Right cardiac atrium (tissue), 5 donors: ENCODE measurements around the gene FAM43A. TPM values are rescaled to one million over a fixed set of nuclear protein-coding genes. Genes with fewer than 3 reads are reported as not detected.

Experiments
- ATAC-seq, 2 donors: fragments of 200-7000 bp; cut with Tn5 transposase; one replicate each; pipeline versions ENCODE4 v1.8.0 to v1.9.1; 2020; ENCODE audit warnings: moderate library complexity in 2 of 2, mild to moderate bottlenecking in 1 of 2
- DNase-seq, 3 donors: peaks; one replicate each; pipeline ENCODE4 v3.0.0-alpha.2; 2020
- H3K27ac ChIP-seq: one replicate; pipeline ENCODE4 v1.5.1; 2013; ENCODE audit warnings: mild to moderate bottlenecking, low read length, control low read depth, moderate library complexity
- H3K27me3 ChIP-seq: one replicate; pipeline ENCODE4 v1.6.1; 2013; ENCODE audit not compliant: control insufficient read depth, insufficient read depth
- H3K4me1 ChIP-seq: one replicate; pipeline ENCODE4 v1.6.1; 2013; ENCODE audit warnings: low read length; ENCODE audit not compliant: control insufficient read depth, insufficient read depth
- H3K4me3 ChIP-seq: one replicate; pipeline ENCODE4 v1.5.1; 2013; ENCODE audit warnings: low read length, control low read depth
- H3K9me3 ChIP-seq: one replicate; pipeline ENCODE4 v1.6.1; 2013; ENCODE audit warnings: low read length; ENCODE audit not compliant: control insufficient read depth
- WGBS: extraction: QIAGEN DNeasy Blood & Tissue Kit; methylation state at CpG from one replicate; pipeline ENCODE4 v1.1.7; 2013; 5-methylcytosine and 5-hydroxymethylcytosine counted together
- intact Hi-C, 4 donors: fragments of 100-400 bp; cut with DNase I; formaldehyde crosslinking; loops; one replicate each; pipeline versions ENCODE4 v1.11.0 to v1.14.0; 2022 to 2023
- polyA plus RNA-seq: library from polyadenylated mRNA; stranded (reverse); fragments of 200-250 nt; gene quantifications from one replicate; pipeline ENCODE4 v1.2.3, GENCODE V29; 2013
- total RNA-seq, 4 donors: library from RNA; stranded (reverse); fragmentation: NEBNext Ultra II Directional; extraction: Animal tissue kit (Norgen Biotek cat#: 25700); gene quantifications; one replicate each; pipeline ENCODE4 v1.2.1, GENCODE V29; 2021
- donor health status: healthy with polysubstance abuse.
- donor health status: DM: no; HTN: yes; CAD: no.
- donor health status: DM: no; HTN: no; CAD: no.
- donor health status: DM: no; HTN: yes; CAD: no; lungs with severe emphysema.
- donor health status: DM: yes; HTN: yes; CAD: no.

FAM43A gene
- total and polyA plus RNA-seq, 5 donors, result 4.5 to 8.8 (median 7.1) TPM

GRCh38 chr3:194658477-194659242 is 27.0 kb upstream of the FAM43A start:
- intact Hi-C loops, result no loop called here
- 68% methylated on average over 5 of the region's 5 CpGs for WGBS
- no peaks in the 10 kb centered on the region for H3K9me3 ChIP-seq
- H3K4me3 ChIP-seq, result no peak overlapping the region
- DNase-seq, result no peak
- H3K27ac ChIP-seq, result no peak overlapping the region
- no peaks in the 10 kb centered on the region for H3K4me1 ChIP-seq
- peak; percentile 43 to 57 for ATAC-seq
- no peaks in the 10 kb centered on the region for H3K27me3 ChIP-seq

GRCh38 chr3:194659778-194660177 is 25.9 kb upstream of the FAM43A start:
- H3K27ac ChIP-seq, result peak overlapping the region; percentile 37
- DNase-seq (no peak), ATAC-seq (no peak)
- intact Hi-C loops, result no loop called here
- H3K4me1 ChIP-seq, result no peaks in the 10 kb centered on the region
- no peaks in the 10 kb centered on the region for H3K9me3 ChIP-seq
- H3K27me3 ChIP-seq, result no peaks in the 10 kb centered on the region
- WGBS, result 82% methylated on average over 7 of the region's 7 CpGs
- no peak overlapping the region for H3K4me3 ChIP-seq

DNA sequence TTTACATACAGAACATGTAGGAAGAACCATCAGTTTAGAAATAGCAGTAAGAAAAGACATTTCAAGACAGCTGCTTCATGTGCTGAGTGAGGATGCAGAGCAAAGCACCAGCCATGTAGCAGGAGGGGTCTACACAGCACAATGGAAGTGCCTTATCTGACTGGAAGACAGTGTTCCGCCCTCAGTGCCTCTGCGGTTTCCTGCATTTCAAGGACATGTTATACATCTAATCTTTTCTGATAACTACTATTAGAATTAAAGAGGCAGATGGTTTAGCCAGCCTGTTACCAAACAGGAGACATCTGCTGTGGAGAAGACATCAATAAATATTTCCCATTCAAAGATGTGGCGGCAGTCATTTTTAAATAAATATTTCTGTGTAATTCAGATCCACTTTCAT is 24.3 kb upstream of the FAM43A start:
- intact Hi-C loops, result no loop called here
- DNase-seq (no peak), ATAC-seq (peak; percentile 81 to 88)
- no peaks in the 10 kb centered on the region for H3K9me3 ChIP-seq
- H3K4me1 ChIP-seq, result no peaks in the 10 kb centered on the region
- H3K4me3 ChIP-seq, result no peak overlapping the region
- WGBS, result 36% methylated on average over 3 of the region's 3 CpGs
- H3K27me3 ChIP-seq, result no peaks in the 10 kb centered on the region
- H3K27ac ChIP-seq, result no peak overlapping the region

- no peak for DNase-seq
- Histone ChIP-seq H3K4me3 (no peak overlapping the region), H3K27ac (peak overlapping the region; percentile 52), H3K27me3 (no peaks in the 10 kb centered on the region), H3K4me1 (no peaks in the 10 kb centered on the region), H3K9me3 (no peaks in the 10 kb centered on the region)
- WGBS, result 56% methylated on average over 6 of the region's 6 CpGs
- intact Hi-C loops, result no loop called here
- peak in 1 of 2 donors; percentile 17 for ATAC-seq
Observed at GRCh38 chr3:194661946-194662345, 23.7 kb upstream of the FAM43A start.

DNA sequence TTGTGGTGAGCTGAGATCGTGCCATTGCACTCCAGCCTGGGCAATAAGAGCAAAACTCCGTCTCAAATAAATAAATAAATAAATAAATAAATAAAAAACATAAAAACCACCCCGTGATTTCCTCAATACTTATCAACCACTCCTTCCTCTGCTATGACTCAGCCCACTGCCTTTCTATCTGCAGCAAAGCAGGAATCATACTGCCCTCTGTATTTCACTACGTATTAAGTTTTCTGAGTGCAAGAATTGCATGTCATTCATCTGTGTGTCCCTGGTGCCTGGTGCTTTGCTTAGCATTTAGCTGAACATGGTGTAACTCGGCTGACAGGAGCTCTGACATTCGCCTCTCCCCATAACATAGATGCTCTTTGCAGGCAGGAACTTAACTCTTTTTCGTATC is 20.8 kb upstream of the FAM43A start:
- no peak overlapping the region for H3K27ac ChIP-seq
- WGBS, result 82% methylated on average over 7 of the region's 7 CpGs
- ATAC-seq (no peak), DNase-seq (no peak)
- H3K4me1 ChIP-seq, result no peaks in the 10 kb centered on the region
- no peak overlapping the region for H3K4me3 ChIP-seq
- H3K27me3 ChIP-seq, result no peaks in the 10 kb centered on the region
- H3K9me3 ChIP-seq, result no peaks in the 10 kb centered on the region
- intact Hi-C loops, result no loop called here

DNA sequence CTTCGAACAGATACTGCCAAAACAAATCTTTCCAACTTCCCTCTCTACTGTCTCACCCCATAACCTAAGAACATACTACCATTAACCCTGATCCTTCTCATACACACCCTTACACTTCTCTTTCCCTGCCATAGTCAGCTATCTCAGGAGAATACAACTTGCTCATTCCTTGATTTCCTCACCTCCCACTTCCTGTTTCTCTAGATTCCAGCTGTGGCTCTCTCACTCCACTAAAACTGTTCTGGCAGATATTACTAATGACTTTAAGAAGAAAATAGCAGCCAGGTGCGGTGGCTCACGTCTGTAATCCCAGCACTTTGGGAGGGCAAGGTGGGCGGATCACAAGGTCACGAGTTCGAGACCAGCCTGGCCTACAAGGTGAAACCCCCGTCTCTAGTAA is 18.3 kb upstream of the FAM43A start:
- Histone ChIP-seq H3K4me3 (no peak overlapping the region), H3K4me1 (no peaks in the 10 kb centered on the region), H3K27ac (no peak overlapping the region), H3K9me3 (no peaks in the 10 kb centered on the region), H3K27me3 (no peaks in the 10 kb centered on the region)
- 67% methylated on average over 7 of the region's 7 CpGs for WGBS
- ATAC-seq (no peak), DNase-seq (no peak)
- intact Hi-C loops, result no loop called here

GRCh38 chr3:194671511-194671899 is 14.2 kb upstream of the FAM43A start:
- H3K27ac ChIP-seq, result peak overlapping the region; percentile 28
- intact Hi-C loops, result no loop called here
- H3K4me1 ChIP-seq, result no peaks in the 10 kb centered on the region
- ATAC-seq (peak; percentile 6 to 17), DNase-seq (no peak)
- H3K4me3 ChIP-seq, result peak overlapping the region; percentile 99
- no peaks in the 10 kb centered on the region for H3K27me3 ChIP-seq
- WGBS, result under 1% methylated on average over 5 of the region's 5 CpGs
- no peaks in the 10 kb centered on the region for H3K9me3 ChIP-seq

DNA sequence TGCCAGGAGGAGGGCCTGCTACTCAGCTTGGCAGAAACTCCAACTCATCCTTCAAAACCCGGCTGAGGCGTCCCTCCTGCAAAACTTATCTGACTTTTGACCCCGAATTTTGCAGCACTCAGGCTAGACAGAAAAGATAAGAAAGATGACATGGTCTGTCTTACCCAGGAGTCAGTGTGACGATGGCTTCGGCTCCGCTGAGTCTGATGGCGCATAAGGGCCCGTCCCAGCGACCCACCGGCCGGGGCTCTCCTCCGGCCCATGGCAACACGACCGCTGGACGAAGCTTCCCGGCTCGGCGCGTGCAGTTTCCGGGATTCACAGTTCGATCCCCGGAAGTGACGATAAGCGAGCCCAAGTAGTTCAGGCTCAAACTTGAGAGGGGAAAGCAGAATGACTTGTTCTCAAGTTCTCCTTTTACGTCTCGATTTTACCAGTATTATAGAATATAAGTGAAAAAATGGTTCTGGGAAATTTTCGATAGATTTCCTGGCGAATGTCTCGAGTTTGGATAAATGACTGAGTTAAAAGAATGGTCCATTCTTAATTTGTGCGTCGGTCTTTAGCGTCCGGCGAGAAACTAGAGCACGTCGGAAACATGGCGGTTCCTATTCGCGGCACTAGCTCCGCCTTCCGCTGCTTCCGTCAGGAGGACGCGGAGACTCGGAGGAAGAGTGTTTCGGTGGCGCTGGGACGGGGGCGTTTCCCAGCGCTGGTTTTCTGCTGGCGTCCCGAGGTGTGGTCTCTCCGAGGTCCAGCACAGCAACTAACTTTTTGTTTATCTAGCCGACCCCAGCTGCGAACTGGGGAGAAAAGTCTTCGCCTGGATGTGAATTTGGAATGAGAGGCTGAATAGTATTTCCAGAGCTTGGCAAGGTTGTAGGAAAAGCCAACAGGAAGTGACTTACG is 13.5 kb upstream of the FAM43A start, which contains the start of gene LSG1:
Gene LSG1, minus strand, starts transcription at position 292 of the 909 bp plus-strand sequence. Its CDS starts 29 bp downstream, at position 263.
- under 1% methylated on average over 57 of the region's 57 CpGs for WGBS
- Histone ChIP-seq H3K4me1 (no peaks in the 10 kb centered on the region), H3K9me3 (no peaks in the 10 kb centered on the region), H3K27me3 (no peaks in the 10 kb centered on the region), H3K27ac (peak within 1 kb of the TSS; percentile 97), H3K4me3 (peak within 1 kb of the TSS; percentile 99)
- DNase-seq (peak; percentile 93 to 96 (median 96)), ATAC-seq (peak; percentile 95 to 96)
- intact Hi-C loops, result no loop called here

- Histone ChIP-seq H3K4me1 (no peaks in the 10 kb centered on the region), H3K9me3 (no peaks in the 10 kb centered on the region), H3K27me3 (no peaks in the 10 kb centered on the region), H3K27ac (no peak overlapping the region), H3K4me3 (peak overlapping the region; percentile 99)
- ATAC-seq (peak in 1 of 2 donors; percentile 4), DNase-seq (no peak)
- intact Hi-C loops, result no loop called here
- 36% methylated on average over 5 of the region's 5 CpGs for WGBS
Observed at GRCh38 chr3:194672876-194673275, 12.8 kb upstream of the FAM43A start.

- ATAC-seq (no peak), DNase-seq (no peak)
- Histone ChIP-seq H3K27me3 (no peaks in the 10 kb centered on the region), H3K9me3 (no peaks in the 10 kb centered on the region), H3K27ac (no peak overlapping the region), H3K4me3 (no peak overlapping the region), H3K4me1 (no peaks in the 10 kb centered on the region)
- intact Hi-C loops, result no loop called here
- 79% methylated on average over 3 of the region's 3 CpGs for WGBS
Observed at GRCh38 chr3:194673761-194674160, 11.9 kb upstream of the FAM43A start.

DNA sequence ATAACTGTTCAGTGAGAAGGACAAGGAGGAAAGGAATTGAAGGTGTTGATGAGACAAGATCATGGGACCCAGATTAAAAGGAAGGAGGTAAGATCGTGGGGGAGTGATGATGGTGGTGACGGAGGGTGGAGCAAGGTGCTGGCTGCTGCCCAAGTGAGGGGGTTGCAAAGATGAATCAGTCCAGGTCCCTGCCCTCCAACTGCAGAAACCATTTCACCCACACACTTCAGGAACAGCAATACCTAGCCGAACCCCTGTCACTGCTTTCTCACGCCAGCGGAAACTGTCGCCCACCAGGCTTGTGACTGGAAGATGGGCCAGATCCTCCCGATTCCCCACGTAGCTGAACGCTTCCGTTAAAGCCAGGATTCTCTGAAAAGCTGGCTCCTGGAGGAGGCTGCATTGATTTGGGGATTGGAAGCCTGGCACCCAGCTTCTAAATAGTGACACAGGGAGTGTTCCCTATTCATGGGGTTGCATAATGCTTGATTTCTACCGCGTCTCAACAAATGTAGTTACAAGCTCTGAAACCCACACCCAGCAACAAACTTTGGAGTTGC is 10.5 kb upstream of the FAM43A start:
- Histone ChIP-seq H3K4me3 (no peak overlapping the region), H3K27me3 (no peaks in the 10 kb centered on the region), H3K4me1 (no peaks in the 10 kb centered on the region), H3K27ac (no peak overlapping the region), H3K9me3 (no peaks in the 10 kb centered on the region)
- intact Hi-C loops, result no loop called here
- DNase-seq (peak in 1 of 3 donors; percentile 40), ATAC-seq (no peak)
- 37% methylated on average over 12 of the region's 12 CpGs for WGBS
